H1 (cell line): ENCODE measurements around the gene DHTKD1. TPM values are rescaled to one million over a fixed set of nuclear protein-coding genes. Genes with fewer than 3 reads are reported as not detected.

Source experiments
- ASH2L ChIP-seq: fragments of 200-600, 300-600 bp; sonication (generic); IDR thresholded peaks from one replicate; pipeline ENCODE4 v1.7.1; 2017; ENCODE audit warnings: low read length
- CHD1 ChIP-seq: IDR thresholded peaks from 2 replicates; pipeline ENCODE4 v1.6.1; 2012; ENCODE audit warnings: low read depth, low read length, improper control_type of control experiment
- EZH2 ChIP-seq: fragments of 200-600 bp; sonication (generic); IDR thresholded peaks from 2 replicates; pipeline ENCODE4 v1.7.1; 2012; ENCODE audit warnings: low read depth, mild to moderate bottlenecking, moderate library complexity, low read length, inconsistent platforms; ENCODE audit not compliant: severe bottlenecking
- polyA plus RNA-seq, 7 experiments: library from polyadenylated mRNA; depleted of rRNA in 3 of 7; stranded (reverse) in 5 of 7; unstranded in 2 of 7; fragments of >200 nt in 5 of 7; fragments of 200-250 nt in 2 of 7; gene quantifications; 1 replicate in 5 of 7; 2 replicates in 1 of 7; 4 replicates in 1 of 7; pipeline versions ENCODE4 v1.2.1 to v1.2.3, GENCODE V29; 2011 to 2013; ENCODE audit warnings: missing spikeins in 2 of 7, mixed read lengths in 2 of 7
- total RNA-seq: library from RNA; stranded (reverse); fragmentation: NEBNext Ultra II Directional; extraction: Animal tissue kit (Norgen Biotek cat#: 25700); gene quantifications from 2 replicates; pipeline ENCODE4 v1.2.1, GENCODE V29; 2021

DHTKD1 gene
- total and polyA plus RNA-seq, 2 of the 8 experiments (the other 6 are each of a cell fraction or from before 2014, with no cell fraction given) = 49.8 to 74.9 TPM

DNA sequence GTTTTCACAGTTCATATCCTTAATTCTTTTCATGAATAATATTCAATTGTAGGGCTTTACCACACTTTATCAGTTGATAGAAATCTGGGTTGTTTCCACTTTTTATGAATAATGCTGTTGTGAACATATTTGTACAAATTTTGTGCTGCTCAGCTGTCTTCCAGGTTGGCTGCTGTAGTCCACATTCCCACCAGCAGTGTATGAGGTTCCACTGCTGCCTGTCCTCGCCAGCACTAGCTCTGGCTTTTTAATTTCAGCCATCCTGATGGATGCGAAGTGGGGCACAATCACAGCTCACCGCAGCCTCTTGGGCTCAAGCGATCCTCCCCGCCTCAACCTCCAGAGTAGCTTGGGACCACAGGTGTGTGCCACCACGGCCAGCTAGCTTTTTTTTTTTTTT is 94.2 kb downstream of the DHTKD1 start (continued):
- no peak for TF ChIP-seq EZH2
- no peak for TF ChIP-seq CHD1
- no peak for TF ChIP-seq ASH2L
